H1 (cell line): ENCODE data around the gene FOLR3.

Experiments used
- JUN ChIP-seq: IDR thresholded peaks from 2 replicates; pipeline ENCODE4 v1.6.1; 2011; ENCODE audit warnings: low read depth, mild to moderate bottlenecking, improper control_type of control experiment, low read length
- SP2 ChIP-seq: IDR thresholded peaks from 2 replicates; pipeline ENCODE4 v1.6.1; 2012; ENCODE audit warnings: mild to moderate bottlenecking, low read length, inconsistent platforms
- TF ChIP-seq, protein P1 (sequence below), 3 experiments: IDR thresholded peaks; 1 replicate in 2 of 3; 2 replicates in 1 of 3; pipeline versions ENCODE4 v1.5.1 to v1.6.1; 2011; ENCODE audit warnings: low read length in 3 of 3, mild to moderate bottlenecking in 3 of 3, inconsistent platforms in 2 of 3, low read depth in 1 of 3, moderate library complexity in 1 of 3; ENCODE audit not compliant: insufficient read depth in 1 of 3; ENCODE audit errors: control extremely low read depth in 1 of 3

- no peak for TF ChIP-seq JUN
- TF ChIP-seq SP2 = no peak
- TF ChIP-seq, protein P1, sequence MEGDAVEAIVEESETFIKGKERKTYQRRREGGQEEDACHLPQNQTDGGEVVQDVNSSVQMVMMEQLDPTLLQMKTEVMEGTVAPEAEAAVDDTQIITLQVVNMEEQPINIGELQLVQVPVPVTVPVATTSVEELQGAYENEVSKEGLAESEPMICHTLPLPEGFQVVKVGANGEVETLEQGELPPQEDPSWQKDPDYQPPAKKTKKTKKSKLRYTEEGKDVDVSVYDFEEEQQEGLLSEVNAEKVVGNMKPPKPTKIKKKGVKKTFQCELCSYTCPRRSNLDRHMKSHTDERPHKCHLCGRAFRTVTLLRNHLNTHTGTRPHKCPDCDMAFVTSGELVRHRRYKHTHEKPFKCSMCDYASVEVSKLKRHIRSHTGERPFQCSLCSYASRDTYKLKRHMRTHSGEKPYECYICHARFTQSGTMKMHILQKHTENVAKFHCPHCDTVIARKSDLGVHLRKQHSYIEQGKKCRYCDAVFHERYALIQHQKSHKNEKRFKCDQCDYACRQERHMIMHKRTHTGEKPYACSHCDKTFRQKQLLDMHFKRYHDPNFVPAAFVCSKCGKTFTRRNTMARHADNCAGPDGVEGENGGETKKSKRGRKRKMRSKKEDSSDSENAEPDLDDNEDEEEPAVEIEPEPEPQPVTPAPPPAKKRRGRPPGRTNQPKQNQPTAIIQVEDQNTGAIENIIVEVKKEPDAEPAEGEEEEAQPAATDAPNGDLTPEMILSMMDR (IDR thresholded peaks at IDR 0.05; ENCODE audit: control extremely low read depth in 1 of 3, insufficient read depth in 1 of 3, low read depth in 1 of 3, low read length in 3 of 3) = no peak
Observed at GRCh38 chr11:72100009-72100408, 35.5 kb upstream of the FOLR3 start.
